HepG2 (cell line): ENCODE data around the gene PRR36. TPM values are rescaled to one million over a fixed set of nuclear protein-coding genes. Genes with fewer than 3 reads are reported as not detected.

Experiments used
- ATF2 ChIP-seq: sonication (generic); formaldehyde crosslinking; IDR thresholded peaks from 2 replicates; pipeline ENCODE4 v1.4.0; 2020; ENCODE audit warnings: missing genetic modification reagents
- GATAD2A ChIP-seq: IDR thresholded peaks from 2 replicates; pipeline ENCODE4 v1.6.1; 2016
- GPBP1L1 ChIP-seq: sonication (generic); formaldehyde crosslinking; IDR thresholded peaks from 2 replicates; pipeline ENCODE4 v1.5.0; 2020; ENCODE audit warnings: mild to moderate bottlenecking, missing genetic modification reagents
- KAT8 ChIP-seq: IDR thresholded peaks from 2 replicates; pipeline ENCODE4 v1.6.1; 2016; ENCODE audit warnings: missing genetic modification reagents, missing compliant biosample characterization
- KDM1A ChIP-seq: IDR thresholded peaks from 2 replicates; pipeline ENCODE4 v1.6.1; 2016; ENCODE audit warnings: missing compliant biosample characterization
- KLF13 ChIP-seq: sonication (generic); formaldehyde crosslinking; IDR thresholded peaks from 2 replicates; pipeline ENCODE4 v1.4.0; 2020; ENCODE audit warnings: mild to moderate bottlenecking, missing genetic modification reagents
- KLF6 ChIP-seq: IDR thresholded peaks from 2 replicates; pipeline ENCODE4 v1.8.0; 2016; ENCODE audit warnings: missing biosample characterization, missing genetic modification reagents
- NBN ChIP-seq: fragments of 450-650 bp; conservative IDR thresholded peaks from 2 replicates; pipeline ENCODE4 v1.6.1; 2017
- NRL ChIP-seq: sonication (generic); formaldehyde crosslinking; IDR thresholded peaks from 2 replicates; pipeline ENCODE4 v1.5.0; 2020; ENCODE audit warnings: missing genetic modification reagents, mild to moderate bottlenecking, moderate library complexity, borderline replicate concordance
- SMAD9 ChIP-seq: sonication (generic); formaldehyde crosslinking; IDR thresholded peaks from 2 replicates; pipeline ENCODE4 v1.5.1; 2020; ENCODE audit warnings: mild to moderate bottlenecking, missing genetic modification reagents
- SNAPC4 ChIP-seq: sonication (generic); formaldehyde crosslinking; IDR thresholded peaks from 2 replicates; pipeline ENCODE4 v1.4.0; 2020; ENCODE audit warnings: mild to moderate bottlenecking, missing genetic modification reagents
- ZBTB26 ChIP-seq: IDR thresholded peaks from 2 replicates; pipeline ENCODE4 v1.6.1; 2016; ENCODE audit warnings: missing compliant biosample characterization, missing genetic modification reagents, borderline replicate concordance
- ZBTB42 ChIP-seq: sonication (generic); formaldehyde crosslinking; IDR thresholded peaks from 2 replicates; pipeline ENCODE4 v1.5.0; 2020; ENCODE audit warnings: mild to moderate bottlenecking, missing genetic modification reagents
- ZNF235 ChIP-seq: sonication (generic); formaldehyde crosslinking; IDR thresholded peaks from 2 replicates; pipeline ENCODE4 v1.8.1; 2023; ENCODE audit warnings: mild to moderate bottlenecking, missing genetic modification reagents, borderline replicate concordance
- ZNF569 ChIP-seq: sonication (generic); formaldehyde crosslinking; IDR thresholded peaks from 2 replicates; pipeline ENCODE4 v1.5.0; 2020; ENCODE audit warnings: mild to moderate bottlenecking, missing genetic modification reagents, moderate library complexity, borderline replicate concordance
- ZNF691 ChIP-seq: sonication (generic); formaldehyde crosslinking; IDR thresholded peaks from 2 replicates; pipeline ENCODE4 v1.4.0; 2020; ENCODE audit warnings: missing genetic modification reagents, low read depth, mild to moderate bottlenecking, borderline replicate concordance
- ZNF709 ChIP-seq: sonication (generic); formaldehyde crosslinking; IDR thresholded peaks from 2 replicates; pipeline ENCODE4 v1.5.0; 2020; ENCODE audit warnings: mild to moderate bottlenecking, missing genetic modification reagents
- polyA plus RNA-seq, 8 experiments: library from polyadenylated mRNA; depleted of rRNA in 3 of 8; stranded (reverse) in 7 of 8; unstranded in 1 of 8; fragments of >200 nt; fragmentation: Illumina TruSeq in 4 of 8; extraction: Trizol in 4 of 8; gene quantifications; 2 replicates each; pipeline versions ENCODE4 v1.2.1 to v1.2.3, GENCODE V29; 2011 to 2016; ENCODE audit warnings: low read depth in 4 of 8, missing spikeins in 1 of 8, mixed read lengths in 1 of 8; ENCODE audit not compliant: insufficient read depth in 1 of 8
- total RNA-seq, 5 experiments: library from RNA; depleted of rRNA; stranded (reverse); fragments of >200 nt; fragmentation: Illumina TruSeq; extraction: Trizol; gene quantifications; 2 replicates each; pipeline ENCODE4 v1.2.3, GENCODE V29; 2016; ENCODE audit warnings: low read depth in 1 of 5

PRR36 gene
- total and polyA plus RNA-seq, 2 of the 13 experiments (the other 11 are each of a cell fraction or from before 2014, with no cell fraction given): 0.07 to 0.17 TPM

- TF ChIP-seq SMAD9 (CRISPR knock-in tag): no peak
- TF ChIP-seq SNAPC4: no peak
- no peak for TF ChIP-seq KLF6 (CRISPR knock-in tag)
- TF ChIP-seq KAT8 (CRISPR knock-in tag): no peak
- TF ChIP-seq GATAD2A (CRISPR knock-in tag): peak; percentile 51
- TF ChIP-seq ZNF235 (CRISPR knock-in tag): no peak
- no peak for TF ChIP-seq GPBP1L1 (CRISPR knock-in tag)
- no peak for TF ChIP-seq ZBTB42 (CRISPR knock-in tag)
- TF ChIP-seq ATF2 (CRISPR knock-in tag): no peak
- no peak for TF ChIP-seq NBN
- peak; percentile 40; the same call in 1 of the 2 replicates for TF ChIP-seq ZNF709 (CRISPR knock-in tag)
- no peak for TF ChIP-seq ZNF691
- no peak for TF ChIP-seq KLF13
- TF ChIP-seq KDM1A (CRISPR knock-in tag): no peak
- no peak for TF ChIP-seq ZBTB26 (CRISPR knock-in tag)
- TF ChIP-seq ZNF569 (CRISPR knock-in tag): no peak
- TF ChIP-seq NRL (CRISPR knock-in tag): peak; percentile 72
Measured at GRCh38 chr19:7833225-7834099, 40.7 kb downstream of the PRR36 start (continued).
